Panc1 (cell line): ENCODE measurements around the gene SYT8.

Experiments used
- POLR2AphosphoS5 ChIP-seq: IDR thresholded peaks from 2 replicates; pipeline ENCODE4 v1.6.1; 2012; ENCODE audit warnings: mild to moderate bottlenecking, low read depth, low read length, moderate library complexity
- TCF7L2 ChIP-seq: IDR thresholded peaks from 2 replicates; pipeline ENCODE4 v1.6.1; 2011; ENCODE audit warnings: mild to moderate bottlenecking, low read depth, low read length, inconsistent platforms
- TF ChIP-seq, protein P1 (sequence below), 2 experiments: IDR thresholded peaks; 2 replicates each; pipeline ENCODE4 v1.6.1; 2011 to 2012; ENCODE audit warnings: low read depth in 2 of 2, control low read depth in 1 of 2, low read length in 1 of 2, mild to moderate bottlenecking in 1 of 2, moderate library complexity in 1 of 2; ENCODE audit not compliant: insufficient read depth in 1 of 2
- TF ChIP-seq, protein P2 (sequence below): fragments of 450-650 bp; IDR thresholded peaks from 2 replicates; pipeline ENCODE4 v1.5.1; 2017; ENCODE audit warnings: mild to moderate bottlenecking

DNA sequence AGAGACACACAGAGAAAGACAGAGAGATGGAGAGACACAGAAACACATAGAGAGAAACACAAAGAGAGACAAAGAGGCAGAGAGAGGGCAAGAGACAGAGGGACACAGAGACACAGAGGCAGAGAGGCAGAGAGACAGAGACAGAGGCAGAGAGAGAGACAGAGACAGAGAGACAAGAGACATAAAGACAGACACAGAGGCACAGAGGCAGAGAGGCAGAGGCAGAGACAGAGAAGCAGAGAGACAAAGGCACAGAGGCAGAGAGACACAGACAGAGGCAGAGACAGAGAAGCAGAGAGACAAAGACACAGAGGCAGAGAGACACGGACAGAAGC, 10.3 kb downstream of the SYT8 start:
- TF ChIP-seq, protein P1, sequence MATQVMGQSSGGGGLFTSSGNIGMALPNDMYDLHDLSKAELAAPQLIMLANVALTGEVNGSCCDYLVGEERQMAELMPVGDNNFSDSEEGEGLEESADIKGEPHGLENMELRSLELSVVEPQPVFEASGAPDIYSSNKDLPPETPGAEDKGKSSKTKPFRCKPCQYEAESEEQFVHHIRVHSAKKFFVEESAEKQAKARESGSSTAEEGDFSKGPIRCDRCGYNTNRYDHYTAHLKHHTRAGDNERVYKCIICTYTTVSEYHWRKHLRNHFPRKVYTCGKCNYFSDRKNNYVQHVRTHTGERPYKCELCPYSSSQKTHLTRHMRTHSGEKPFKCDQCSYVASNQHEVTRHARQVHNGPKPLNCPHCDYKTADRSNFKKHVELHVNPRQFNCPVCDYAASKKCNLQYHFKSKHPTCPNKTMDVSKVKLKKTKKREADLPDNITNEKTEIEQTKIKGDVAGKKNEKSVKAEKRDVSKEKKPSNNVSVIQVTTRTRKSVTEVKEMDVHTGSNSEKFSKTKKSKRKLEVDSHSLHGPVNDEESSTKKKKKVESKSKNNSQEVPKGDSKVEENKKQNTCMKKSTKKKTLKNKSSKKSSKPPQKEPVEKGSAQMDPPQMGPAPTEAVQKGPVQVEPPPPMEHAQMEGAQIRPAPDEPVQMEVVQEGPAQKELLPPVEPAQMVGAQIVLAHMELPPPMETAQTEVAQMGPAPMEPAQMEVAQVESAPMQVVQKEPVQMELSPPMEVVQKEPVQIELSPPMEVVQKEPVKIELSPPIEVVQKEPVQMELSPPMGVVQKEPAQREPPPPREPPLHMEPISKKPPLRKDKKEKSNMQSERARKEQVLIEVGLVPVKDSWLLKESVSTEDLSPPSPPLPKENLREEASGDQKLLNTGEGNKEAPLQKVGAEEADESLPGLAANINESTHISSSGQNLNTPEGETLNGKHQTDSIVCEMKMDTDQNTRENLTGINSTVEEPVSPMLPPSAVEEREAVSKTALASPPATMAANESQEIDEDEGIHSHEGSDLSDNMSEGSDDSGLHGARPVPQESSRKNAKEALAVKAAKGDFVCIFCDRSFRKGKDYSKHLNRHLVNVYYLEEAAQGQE (IDR thresholded peaks at IDR 0.05; ENCODE audit: insufficient read depth in 1 of 2, low read depth in 2 of 2, low read length in 1 of 2): no peak
- TF ChIP-seq TCF7L2: no peak
- TF ChIP-seq, protein P2, sequence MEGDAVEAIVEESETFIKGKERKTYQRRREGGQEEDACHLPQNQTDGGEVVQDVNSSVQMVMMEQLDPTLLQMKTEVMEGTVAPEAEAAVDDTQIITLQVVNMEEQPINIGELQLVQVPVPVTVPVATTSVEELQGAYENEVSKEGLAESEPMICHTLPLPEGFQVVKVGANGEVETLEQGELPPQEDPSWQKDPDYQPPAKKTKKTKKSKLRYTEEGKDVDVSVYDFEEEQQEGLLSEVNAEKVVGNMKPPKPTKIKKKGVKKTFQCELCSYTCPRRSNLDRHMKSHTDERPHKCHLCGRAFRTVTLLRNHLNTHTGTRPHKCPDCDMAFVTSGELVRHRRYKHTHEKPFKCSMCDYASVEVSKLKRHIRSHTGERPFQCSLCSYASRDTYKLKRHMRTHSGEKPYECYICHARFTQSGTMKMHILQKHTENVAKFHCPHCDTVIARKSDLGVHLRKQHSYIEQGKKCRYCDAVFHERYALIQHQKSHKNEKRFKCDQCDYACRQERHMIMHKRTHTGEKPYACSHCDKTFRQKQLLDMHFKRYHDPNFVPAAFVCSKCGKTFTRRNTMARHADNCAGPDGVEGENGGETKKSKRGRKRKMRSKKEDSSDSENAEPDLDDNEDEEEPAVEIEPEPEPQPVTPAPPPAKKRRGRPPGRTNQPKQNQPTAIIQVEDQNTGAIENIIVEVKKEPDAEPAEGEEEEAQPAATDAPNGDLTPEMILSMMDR: no peak
- TF ChIP-seq POLR2AphosphoS5: no peak
